Suprapubic skin (tissue), 4 donors: Measurements from ENCODE around the gene BANP. TPM values are rescaled to one million over a fixed set of nuclear protein-coding genes. Genes with fewer than 3 reads are reported as not detected.
"Not testable (repeated sequence)": the region's sequence is repeated elsewhere in the genome, so short reads cannot be mapped to it uniquely, and the experiment has no call there.

Experiments used
- DNase-seq, 2 donors: peaks; one replicate each; pipeline ENCODE4 v3.0.0-alpha.2; 2019; ENCODE audit warnings: low spot score in 2 of 2
- H3K27ac ChIP-seq: fragments of 200-600 bp; sonication (generic); one replicate; pipeline ENCODE4 v1.5.1; 2019
- H3K27me3 ChIP-seq: fragments of 200-600 bp; sonication (generic); one replicate; pipeline ENCODE4 v1.5.1; 2019
- H3K36me3 ChIP-seq: fragments of 200-600 bp; sonication (generic); one replicate; pipeline ENCODE4 v1.5.1; 2019
- H3K4me1 ChIP-seq: fragments of 200-600 bp; sonication (generic); one replicate; pipeline ENCODE4 v1.5.1; 2019
- H3K4me3 ChIP-seq: fragments of 200-600 bp; sonication (generic); one replicate; pipeline ENCODE4 v1.5.1; 2019; ENCODE audit warnings: mild to moderate bottlenecking
- H3K9me3 ChIP-seq: fragments of 200-600 bp; sonication (generic); one replicate; pipeline ENCODE4 v1.5.1; 2019
- EP300 ChIP-seq: sonication (generic); formaldehyde crosslinking; IDR thresholded peaks from one replicate; pipeline ENCODE4 v1.6.1; 2017; ENCODE audit warnings: antibody characterized with exemption
- POLR2A ChIP-seq, 2 donors: fragments of 450-650 bp; IDR thresholded peaks; one replicate each; pipeline ENCODE4 v1.6.1; 2017; ENCODE audit warnings: antibody characterized with exemption in 2 of 2, mild to moderate bottlenecking in 2 of 2, moderate library complexity in 2 of 2
- POLR2AphosphoS5 ChIP-seq, 3 donors: sonication (generic); formaldehyde crosslinking; IDR thresholded peaks; one replicate each; pipeline ENCODE4 v1.6.1; 2017; ENCODE audit warnings: antibody characterized with exemption in 3 of 3
- WGBS: methylation state at CpG from one replicate; pipeline ENCODE4 v1.1.5; 2018; 5-methylcytosine and 5-hydroxymethylcytosine counted together
- total RNA-seq, 4 donors: library from RNA; depleted of rRNA; stranded (reverse); fragments of >200 nt; gene quantifications; one replicate each; pipeline ENCODE4 v1.1.0, GENCODE V29; 2016
- TF ChIP-seq, protein P1 (sequence below), 2 donors: fragments of 200-600 bp in 1 of 2; fragments of 450-650 bp in 1 of 2; sonication (generic) in 1 of 2; IDR thresholded peaks; one replicate each; pipeline ENCODE4 v1.5.1; 2016 to 2019; ENCODE audit warnings: antibody characterized with exemption in 2 of 2, mild to moderate bottlenecking in 1 of 2, moderate library complexity in 1 of 2

Gene BANP
- total RNA-seq, 4 donors from 2014 or later: 24.9 to 40.1 (median 26.5) TPM

DNA sequence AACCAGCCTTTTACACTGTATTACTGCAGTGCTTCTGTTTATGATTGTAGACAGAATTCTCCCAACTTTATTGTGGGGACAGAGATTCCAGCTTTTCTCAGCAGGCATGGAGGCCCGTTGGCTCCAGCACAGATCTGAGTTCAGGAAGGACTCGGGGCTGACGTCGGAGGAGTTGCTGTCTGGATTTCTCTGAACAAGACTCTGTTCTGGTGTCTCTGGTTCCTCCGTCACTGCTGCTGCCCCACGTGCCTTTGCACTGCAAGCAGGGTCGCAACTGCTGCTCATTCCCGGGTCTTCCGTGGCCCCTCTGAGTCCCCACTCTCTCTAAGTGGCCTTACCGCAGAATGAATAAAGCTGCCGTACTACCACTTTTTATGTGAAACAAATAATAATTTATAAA is 88.4 kb downstream of the BANP start:
- no peaks in the 10 kb centered on the region for H3K9me3 ChIP-seq
- no peak for DNase-seq
- WGBS: 89% methylated on average over 11 of the region's 11 CpGs
- no peak for TF ChIP-seq POLR2AphosphoS5 (IDR thresholded peaks at IDR 0.05)
- TF ChIP-seq POLR2A (IDR thresholded peaks at IDR 0.05): no peak
- TF ChIP-seq EP300: no peak
- TF ChIP-seq, protein P1, sequence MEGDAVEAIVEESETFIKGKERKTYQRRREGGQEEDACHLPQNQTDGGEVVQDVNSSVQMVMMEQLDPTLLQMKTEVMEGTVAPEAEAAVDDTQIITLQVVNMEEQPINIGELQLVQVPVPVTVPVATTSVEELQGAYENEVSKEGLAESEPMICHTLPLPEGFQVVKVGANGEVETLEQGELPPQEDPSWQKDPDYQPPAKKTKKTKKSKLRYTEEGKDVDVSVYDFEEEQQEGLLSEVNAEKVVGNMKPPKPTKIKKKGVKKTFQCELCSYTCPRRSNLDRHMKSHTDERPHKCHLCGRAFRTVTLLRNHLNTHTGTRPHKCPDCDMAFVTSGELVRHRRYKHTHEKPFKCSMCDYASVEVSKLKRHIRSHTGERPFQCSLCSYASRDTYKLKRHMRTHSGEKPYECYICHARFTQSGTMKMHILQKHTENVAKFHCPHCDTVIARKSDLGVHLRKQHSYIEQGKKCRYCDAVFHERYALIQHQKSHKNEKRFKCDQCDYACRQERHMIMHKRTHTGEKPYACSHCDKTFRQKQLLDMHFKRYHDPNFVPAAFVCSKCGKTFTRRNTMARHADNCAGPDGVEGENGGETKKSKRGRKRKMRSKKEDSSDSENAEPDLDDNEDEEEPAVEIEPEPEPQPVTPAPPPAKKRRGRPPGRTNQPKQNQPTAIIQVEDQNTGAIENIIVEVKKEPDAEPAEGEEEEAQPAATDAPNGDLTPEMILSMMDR (IDR thresholded peaks at IDR 0.05): no peak
- H3K27me3 ChIP-seq: no peaks in the 10 kb centered on the region
- H3K4me3 ChIP-seq: no peak overlapping the region
- peaks cover 41% of the 10 kb centered on the region for H3K36me3 ChIP-seq
- no peak overlapping the region for H3K27ac ChIP-seq
- no peaks in the 10 kb centered on the region for H3K4me1 ChIP-seq

DNA sequence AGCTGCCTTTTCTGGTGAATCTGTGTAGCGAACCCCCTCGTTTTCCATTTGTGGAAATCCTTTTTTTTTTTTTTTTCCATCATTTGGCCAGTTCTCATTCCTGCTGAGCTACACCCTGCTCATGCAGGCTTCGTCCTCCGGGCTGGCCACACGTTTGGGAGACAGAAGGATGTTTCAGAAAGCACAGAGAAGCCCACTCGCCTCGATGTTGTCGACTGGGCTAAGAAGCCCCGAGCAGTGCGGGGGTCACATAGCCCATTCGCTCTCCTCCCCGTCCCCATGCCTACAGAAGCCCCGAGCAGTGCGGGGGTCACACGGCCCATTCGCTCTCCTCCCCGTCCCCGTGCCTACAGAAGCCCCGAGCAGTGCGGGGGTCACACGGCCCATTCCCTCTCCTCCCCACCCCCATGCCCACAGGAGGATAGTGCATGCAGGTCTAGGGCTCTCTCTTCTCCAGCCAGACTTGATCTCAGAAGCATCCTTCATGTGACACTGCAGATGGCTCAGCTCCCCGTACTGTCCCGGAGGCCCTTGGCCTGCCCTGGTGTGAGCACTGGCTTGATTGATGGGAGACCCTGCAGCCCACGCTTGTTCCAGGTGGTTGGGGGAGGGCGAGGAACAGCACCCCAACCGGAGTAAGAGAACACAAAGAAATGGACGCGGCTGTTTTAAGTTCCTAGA is 89.1 kb downstream of the BANP start:
- not testable (repeated sequence) for H3K27me3 ChIP-seq
- 83% methylated on average over 22 of the region's 28 CpGs for WGBS

DNA sequence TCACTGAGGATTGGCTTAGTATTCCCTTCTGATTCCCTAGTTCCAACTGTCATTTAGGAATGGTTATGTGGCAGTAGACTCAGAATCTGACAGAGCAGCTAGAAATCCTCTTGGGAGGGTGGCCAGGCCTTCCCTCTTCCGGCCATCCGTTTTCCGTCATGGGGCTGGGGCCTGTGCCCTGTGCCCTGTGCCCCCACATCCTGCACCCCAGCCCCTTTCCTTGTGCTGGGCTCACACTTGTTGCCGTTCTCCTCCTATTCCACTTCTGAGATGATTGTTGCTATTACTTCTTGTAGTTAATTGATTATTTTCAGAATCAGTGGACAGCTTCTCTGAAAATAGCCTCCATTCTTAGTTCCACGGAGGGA is 89.6 kb downstream of the BANP start:
- peaks cover 36% of the 10 kb centered on the region for H3K36me3 ChIP-seq
- WGBS: 96% methylated on average over 5 of the region's 5 CpGs
- H3K4me1 ChIP-seq: not testable (repeated sequence)

More for the DNA sequence above, 89.1 kb downstream of the BANP start:
- H3K9me3 ChIP-seq, H3K4me3 ChIP-seq, H3K4me1 ChIP-seq, DNase-seq, H3K27ac ChIP-seq: not testable (repeated sequence)
- peaks cover 37% of the 10 kb centered on the region for H3K36me3 ChIP-seq

DNA sequence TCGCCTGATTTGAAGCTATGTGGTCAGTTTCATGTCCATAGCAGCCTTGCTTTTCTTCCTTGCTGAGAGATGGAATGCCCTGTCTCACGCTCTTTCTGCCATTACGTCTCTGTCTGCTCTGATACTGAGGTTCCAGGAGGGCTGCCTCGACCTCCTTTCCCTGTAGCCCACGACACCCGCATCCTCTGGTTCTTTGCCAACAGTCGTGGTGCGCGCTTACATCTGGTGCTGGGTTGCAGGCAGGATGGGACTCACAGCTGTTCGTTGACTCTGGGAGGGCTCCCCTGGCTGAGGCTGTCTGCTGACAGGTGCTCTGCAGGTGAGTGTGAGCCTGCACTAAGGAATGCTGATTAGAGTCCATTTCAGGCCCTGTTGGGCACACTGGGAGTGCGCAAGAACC is 90.3 kb downstream of the BANP start:
- peaks cover 31% of the 10 kb centered on the region for H3K36me3 ChIP-seq

More for the DNA sequence above, 89.6 kb downstream of the BANP start:
- not testable (repeated sequence) for H3K27ac ChIP-seq, H3K4me3 ChIP-seq, H3K9me3 ChIP-seq, DNase-seq, H3K27me3 ChIP-seq

DNA sequence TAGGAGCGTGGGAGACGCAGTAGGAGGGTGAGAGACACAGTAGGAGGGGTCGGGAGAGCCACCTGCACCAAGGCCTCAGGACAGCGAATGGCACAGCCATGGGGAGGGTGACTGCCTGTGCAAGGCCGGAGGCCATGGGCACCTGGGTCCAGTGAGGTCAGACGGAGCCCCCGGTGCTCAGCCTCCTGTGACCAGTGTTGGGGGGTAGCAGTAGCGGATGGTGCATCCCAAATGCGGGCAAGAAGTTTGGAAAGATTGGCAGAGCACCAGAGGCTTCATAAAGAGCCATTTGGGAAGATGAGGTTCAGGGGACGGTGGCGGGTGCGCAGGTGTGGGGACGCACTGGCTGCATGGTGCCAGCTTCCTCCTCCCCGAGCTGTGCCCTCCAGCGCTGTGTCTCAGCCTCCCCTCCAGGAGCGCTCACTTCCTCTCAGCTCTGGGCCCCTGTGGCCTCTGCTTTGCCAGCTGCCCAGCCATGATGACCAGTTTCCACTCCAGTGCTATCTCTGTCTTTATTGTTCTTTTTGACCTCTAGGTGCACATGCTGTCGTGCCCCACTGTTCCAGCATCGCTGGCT is 90.8 kb downstream of the BANP start:
- not testable (repeated sequence) for H3K4me1 ChIP-seq, H3K4me3 ChIP-seq, H3K9me3 ChIP-seq, H3K27ac ChIP-seq, H3K27me3 ChIP-seq, DNase-seq
- WGBS: 90% methylated on average over 18 of the region's 18 CpGs
- H3K36me3 ChIP-seq: peaks cover 29% of the 10 kb centered on the region

More for the DNA sequence above, 90.3 kb downstream of the BANP start:
- H3K4me3 ChIP-seq, H3K9me3 ChIP-seq, H3K27ac ChIP-seq, H3K27me3 ChIP-seq, DNase-seq, H3K4me1 ChIP-seq: not testable (repeated sequence)
- 98% methylated on average over 10 of the region's 11 CpGs for WGBS

DNA sequence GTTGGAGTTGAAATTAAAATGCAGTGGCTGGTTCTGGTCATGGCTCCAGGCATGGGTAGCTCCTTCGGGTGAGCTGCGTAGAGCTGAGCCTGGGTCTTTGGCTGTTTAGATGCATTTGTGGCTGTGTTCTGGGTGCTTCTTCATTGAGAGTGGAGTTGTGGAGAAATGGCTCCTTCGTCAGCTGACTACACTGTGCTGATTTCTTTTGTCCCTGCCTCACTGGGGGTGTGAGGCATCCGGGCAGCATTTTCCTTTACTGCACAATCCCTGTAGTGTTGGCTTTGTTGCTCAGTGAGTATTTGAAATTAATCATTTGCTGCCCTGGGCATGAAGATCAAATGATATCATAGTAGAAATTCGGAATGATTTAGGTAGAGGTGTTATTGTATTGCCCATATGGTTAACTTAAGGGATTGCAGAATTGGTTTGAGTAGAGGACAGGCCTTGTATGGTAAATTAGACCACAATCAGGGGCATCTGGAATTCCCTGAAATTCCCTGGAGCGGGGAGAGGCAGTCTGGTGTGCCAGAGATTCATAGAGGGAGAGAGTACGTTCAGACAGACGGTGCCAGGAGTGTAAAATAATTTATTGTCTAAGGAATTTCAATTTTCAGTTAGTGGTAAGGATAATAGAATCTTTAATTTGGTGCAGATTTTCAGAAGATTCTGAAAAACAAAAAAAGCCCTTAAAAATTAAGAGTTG is 92.1 kb downstream of the BANP start:
- H3K4me1 ChIP-seq, H3K27me3 ChIP-seq, H3K4me3 ChIP-seq, DNase-seq, H3K27ac ChIP-seq, H3K9me3 ChIP-seq: not testable (repeated sequence)
- 53% methylated on average over 6 of the region's 8 CpGs for WGBS
- H3K36me3 ChIP-seq: peaks cover 28% of the 10 kb centered on the region

DNA sequence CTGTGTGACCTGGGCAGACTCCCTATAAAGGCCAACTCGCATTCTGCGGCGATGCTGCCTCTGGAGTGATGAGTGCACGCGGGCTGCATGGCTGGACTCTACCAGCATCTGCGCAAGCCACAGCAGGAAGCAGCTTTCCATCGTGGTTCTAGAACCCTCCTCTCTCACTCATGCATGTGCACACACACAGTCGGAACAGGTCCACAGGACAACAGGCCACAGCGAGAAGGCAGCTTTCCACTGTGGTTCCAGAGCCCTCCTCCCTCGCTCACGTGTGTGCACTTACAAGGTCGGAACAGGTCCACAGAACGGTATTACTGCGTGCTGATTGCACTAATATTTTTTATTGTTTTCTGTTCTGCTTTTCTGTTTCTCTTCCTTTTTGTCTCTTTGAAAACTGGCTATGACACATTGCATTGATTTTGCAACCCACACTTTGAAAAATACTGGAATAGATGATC is 92.9 kb downstream of the BANP start:
- WGBS: 90% methylated on average over 14 of the region's 14 CpGs
- peaks cover 31% of the 10 kb centered on the region for H3K36me3 ChIP-seq
- not testable (repeated sequence) for H3K27ac ChIP-seq

DNA sequence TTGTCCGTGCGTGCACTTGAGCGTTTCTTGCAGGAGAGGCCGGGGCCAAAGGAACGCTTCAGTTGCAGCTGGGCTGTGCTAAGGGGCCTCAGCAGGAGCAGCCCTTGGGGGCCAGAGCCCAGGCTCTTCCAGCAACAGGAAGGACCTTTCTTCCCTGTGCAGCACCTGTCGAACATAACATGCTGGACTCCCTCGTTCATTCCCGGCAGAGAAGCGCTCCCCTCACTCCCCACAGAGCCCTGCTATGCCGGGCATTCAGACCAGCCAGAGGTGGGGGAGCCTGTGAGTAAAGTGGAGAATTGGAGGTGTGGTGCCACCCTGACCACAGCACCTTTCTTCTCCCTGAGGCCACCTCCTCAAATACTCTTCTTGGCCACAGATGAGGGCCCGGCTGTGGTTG is 94.1 kb downstream of the BANP start:
- 87% methylated on average over 8 of the region's 11 CpGs for WGBS
- H3K36me3 ChIP-seq: peaks cover 36% of the 10 kb centered on the region
- H3K27me3 ChIP-seq, H3K4me1 ChIP-seq, H3K9me3 ChIP-seq, DNase-seq, H3K27ac ChIP-seq, H3K4me3 ChIP-seq: not testable (repeated sequence)

More for the DNA sequence above, 92.9 kb downstream of the BANP start:
- H3K4me1 ChIP-seq, H3K4me3 ChIP-seq, H3K9me3 ChIP-seq, DNase-seq, H3K27me3 ChIP-seq: not testable (repeated sequence)
